Measurements from ENCODE around the gene POP5.
"Not testable (repeated sequence)": the region's sequence is repeated elsewhere in the genome, so short reads cannot be mapped to it uniquely, and the experiment has no call there.

Gene POP5, protein sequence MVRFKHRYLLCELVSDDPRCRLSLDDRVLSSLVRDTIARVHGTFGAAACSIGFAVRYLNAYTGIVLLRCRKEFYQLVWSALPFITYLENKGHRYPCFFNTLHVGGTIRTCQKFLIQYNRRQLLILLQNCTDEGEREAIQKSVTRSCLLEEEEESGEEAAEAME

GRCh38 chr12:120580787-120581723 is at the start of gene POP5:
Gene POP5 (minus strand): TSS chr12:120581402. CDS start chr12:120581362, 40 bp downstream.
- DNase-seq: peak; percentile 96

DNA sequence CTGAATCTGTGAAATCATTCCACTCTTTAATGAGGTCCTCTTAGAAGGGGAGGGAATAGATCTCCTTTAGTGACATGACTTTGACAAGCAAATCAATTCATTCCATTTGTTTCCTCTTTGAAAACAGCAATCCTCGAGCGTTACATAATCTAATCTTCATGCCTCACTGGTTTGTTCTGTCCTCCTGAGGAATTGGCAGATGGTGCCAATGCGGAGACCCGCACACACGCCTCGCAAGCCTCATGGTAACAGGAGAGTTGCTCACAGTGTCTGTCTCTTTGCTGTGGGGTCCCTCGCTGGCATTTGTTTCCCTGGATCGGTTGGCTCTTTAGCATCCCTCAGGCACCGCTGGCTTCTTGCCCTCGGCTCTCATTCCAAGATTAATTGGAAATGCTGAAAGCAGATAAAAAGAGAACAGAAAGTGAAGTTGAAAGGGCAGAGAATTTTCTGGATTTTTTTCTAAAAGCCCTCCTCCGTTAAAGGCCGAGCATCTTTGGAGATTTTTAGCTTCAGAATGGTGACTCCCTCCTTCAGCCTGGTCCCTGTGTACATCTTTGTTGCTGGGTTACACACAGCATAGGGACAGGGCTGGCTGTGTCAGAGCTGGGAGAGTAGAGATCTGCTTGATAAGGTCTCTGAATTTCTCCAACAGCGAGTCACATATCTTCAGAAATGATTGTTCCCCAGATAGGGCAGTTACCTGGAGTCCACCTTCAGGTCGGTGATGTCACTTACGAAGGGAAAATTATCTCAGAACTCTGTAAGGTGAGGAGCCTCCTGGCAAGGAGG is 49.1 kb upstream of the POP5 start:
- no peak for DNase-seq

DNA sequence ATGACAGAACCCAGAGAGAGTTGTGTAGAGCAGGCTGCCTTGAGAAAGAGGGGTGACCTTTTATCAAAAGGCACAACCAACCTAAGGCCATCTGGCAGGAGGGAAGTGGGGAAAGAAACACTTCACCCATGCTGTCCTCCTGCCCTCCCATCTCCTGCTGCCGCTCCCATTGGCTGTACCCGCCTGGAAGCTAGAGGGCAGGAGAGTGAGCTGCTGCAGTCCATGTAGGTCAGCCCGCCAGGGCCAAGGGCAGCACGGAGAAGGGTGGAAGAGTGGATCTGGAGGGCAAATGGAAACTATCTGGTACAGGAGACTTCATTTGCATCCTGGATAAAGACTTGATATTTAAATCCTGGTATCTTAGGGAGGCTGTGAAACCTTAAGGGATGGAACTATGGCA is 47.7 kb upstream of the POP5 start:
- DNase-seq: no peak

GRCh38 chr12:120625557-120626419 is 44.6 kb upstream of the POP5 start:
- DNase-seq: peak; percentile 37

- no peak for DNase-seq
Measured at GRCh38 chr12:120620624-120621023, 39.4 kb upstream of the POP5 start.

- DNase-seq: no peak
Measured at GRCh38 chr12:120618954-120619615, 37.9 kb upstream of the POP5 start.

DNA sequence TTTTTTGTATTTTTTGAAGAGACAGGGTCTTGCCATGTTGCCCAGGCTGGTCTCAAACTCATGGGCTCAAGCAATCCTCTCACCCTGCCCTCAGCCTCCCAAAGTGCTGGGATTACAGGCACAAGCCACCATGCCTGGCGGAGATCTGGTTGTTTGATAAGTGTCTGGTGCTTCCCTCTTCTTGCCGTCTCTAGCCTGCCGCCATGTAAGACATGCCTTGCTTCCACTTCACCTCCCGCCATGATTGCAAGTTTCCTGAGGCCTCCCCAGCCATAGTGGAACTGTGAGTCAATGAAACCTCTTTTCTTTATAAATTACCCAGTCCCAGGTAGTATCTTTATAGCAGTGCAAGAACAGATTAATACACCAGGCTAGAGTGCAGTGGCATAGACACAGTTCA is 36.6 kb upstream of the POP5 start:
- not testable (repeated sequence) for DNase-seq

DNA sequence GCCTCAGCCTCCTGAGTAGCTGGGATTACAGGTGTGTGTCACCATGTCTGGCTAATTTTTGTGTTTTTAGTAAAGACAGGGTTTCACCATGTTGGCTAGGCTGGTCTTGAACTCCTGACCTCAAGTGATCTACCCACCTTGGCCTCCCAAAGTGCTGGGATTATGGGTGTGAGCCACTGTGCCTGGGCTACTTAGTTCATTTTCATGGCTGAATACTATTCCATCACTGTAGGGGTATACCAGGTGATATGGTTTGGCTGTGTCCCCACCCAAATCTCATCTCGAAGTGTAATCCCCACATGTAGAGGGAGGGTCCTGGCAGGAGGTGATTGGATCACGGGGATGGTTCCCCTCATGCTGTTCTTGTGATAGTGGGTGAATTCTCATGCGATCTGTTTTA is 36.0 kb upstream of the POP5 start:
- DNase-seq: not testable (repeated sequence)

GRCh38 chr12:120614848-120615247 is 33.6 kb upstream of the POP5 start:
- DNase-seq: no peak

DNA sequence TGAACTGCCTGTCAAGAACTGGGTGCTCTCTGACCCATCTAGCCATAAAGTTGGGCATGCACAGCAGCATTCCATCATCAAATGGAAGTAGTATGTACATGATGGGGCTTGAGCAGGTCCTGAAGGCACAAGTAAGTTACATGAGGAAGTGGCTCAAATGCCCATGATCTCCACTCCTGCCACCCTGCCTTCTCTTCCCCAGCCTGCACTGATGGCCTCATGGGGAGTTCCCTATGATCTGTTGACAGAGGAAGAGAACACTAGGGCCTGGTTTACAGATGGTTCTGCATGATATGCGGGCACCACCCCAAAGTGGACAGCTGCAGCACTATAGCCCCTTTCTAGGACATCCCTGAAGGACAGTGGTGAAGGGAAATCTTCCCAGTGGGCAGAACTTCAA is 30.3 kb upstream of the POP5 start:
- not testable (repeated sequence) for DNase-seq

DNA sequence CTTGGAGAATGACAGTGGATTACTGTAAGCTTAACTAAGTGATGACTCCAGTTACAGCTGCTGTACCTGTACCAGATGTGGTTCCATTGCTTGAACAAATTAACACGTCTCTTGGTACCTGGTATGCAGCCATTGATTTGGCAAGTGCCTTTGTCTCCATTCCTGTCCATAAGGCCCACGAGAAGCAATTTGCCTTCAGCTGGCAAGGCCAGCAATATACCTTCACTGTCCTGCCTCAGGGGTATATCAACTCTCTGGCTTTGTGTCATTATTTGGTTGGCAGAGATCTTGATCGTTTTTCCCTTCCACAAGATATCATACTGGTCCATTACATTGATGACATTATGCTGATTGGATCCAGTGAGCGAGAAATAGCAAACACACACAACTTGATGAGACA is 29.4 kb upstream of the POP5 start:
- no peak for DNase-seq

DNA sequence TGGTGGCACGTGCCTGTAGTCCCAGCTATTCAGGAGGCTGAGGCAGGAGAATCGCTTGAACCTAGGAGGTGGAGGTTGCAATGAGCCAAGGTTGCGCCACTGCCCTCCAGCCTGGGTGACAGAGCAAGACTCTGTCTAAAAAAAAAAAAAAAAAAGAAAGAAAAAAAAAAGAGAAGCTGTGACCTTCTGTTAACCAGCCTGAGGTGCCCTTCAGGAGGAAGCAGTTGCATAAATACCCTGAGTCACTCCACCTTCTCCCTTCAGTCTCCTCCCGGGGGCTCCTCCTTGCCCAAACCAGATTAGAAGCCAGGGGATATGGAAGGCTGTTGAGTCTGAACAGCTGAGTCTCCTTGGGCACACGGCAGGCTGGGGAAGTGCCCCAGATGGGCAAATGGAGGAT is 21.2 kb upstream of the POP5 start:
- not testable (repeated sequence) for DNase-seq

- DNase-seq: no peak
Measured at GRCh38 chr12:120599672-120600552, 18.7 kb upstream of the POP5 start.

GRCh38 chr12:120598674-120599463 is 17.7 kb upstream of the POP5 start:
- no peak for DNase-seq

DNA sequence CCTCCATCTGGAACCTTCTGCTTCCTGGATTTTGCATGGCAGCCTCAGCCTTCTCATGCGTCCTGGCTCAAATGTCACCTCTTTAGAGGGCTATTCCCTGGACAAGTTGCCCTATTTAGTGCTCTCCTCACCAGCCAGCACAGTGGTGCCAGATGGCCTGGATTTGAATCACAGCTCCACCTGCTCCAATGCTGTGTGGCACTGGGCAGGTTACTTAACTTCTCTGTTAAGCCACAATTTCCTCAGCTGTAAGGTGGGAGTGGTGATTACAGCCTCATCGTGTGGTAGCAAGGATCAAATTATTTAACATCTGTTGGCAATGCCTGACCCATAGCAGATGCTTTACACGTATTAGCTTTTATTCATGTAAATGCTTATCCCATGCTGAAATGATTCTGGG is 16.7 kb upstream of the POP5 start:
- DNase-seq: no peak

- DNase-seq: no peak
Measured at GRCh38 chr12:120596901-120597300, 15.7 kb upstream of the POP5 start.

DNA sequence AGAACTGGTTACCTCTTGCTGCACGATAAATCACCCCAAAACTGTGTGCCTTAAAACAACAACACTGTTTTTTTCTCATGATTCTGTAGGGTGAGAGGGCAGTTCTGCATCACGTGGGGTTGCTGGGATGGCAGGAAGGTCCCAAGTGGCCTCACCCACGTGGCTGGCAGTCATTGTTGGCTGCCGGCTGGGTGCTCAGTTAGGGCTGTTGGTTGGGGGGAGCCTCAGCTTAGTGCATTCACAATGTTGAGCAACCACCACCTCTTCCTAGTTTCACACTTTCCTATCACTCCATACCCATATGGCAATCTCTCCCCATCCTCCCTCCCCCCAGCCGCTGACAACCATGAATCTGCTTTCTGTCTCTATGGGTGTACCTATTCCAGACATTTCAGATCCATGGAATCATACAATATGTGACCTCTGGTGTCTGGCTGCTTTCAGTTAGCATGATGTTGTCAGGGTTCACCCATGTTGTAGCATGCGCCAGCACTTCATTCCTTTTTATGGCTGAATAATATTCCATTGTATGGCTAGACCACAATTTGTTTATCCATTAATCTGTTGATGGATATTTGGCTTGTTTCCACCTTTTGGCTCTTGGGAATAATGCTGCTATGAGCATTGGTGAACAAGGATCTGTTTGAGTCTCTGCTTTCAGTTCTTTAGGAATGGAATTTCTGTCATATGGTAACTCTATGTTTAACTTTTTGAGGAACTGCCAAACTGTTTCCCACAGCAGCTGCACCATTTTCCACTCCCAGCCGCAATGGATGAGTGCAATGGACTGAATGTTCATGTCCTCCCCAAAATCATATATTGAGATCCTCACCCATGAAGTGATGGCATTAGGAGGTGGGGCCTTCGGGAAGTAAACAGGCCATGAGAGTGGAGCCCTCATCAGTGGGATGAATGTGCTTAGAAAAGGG is 11.2 kb upstream of the POP5 start:
- no peak for DNase-seq

GRCh38 chr12:120590741-120591407 is 9.7 kb upstream of the POP5 start:
- no peak for DNase-seq
